ENCODE measurements around the gene ABCB8.
A peak's percentile ranks its signal among the peaks of the same experiment; 100 is the strongest.

The ABCB8 gene

DNA sequence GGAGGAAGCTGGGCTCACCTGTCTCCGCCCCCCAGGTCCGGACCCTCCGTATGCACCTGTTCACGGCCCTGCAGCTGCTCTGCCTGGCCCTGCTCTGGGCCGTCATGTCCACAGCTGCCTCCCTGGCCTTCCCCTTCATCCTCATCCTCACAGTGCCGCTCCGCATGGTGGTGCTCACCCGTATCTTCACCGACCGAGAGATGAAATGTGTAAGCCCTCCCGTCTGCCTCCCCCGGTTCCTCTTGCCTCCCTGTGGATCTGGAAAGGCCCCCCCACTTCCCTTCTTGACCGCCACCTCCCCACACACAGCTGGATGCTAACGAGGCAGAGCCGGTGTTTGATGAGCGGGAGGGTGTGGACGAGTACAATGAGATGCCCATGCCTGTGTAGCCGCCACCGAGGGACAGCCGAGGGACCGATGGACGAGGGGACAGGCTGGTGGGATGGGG, 47.8 kb downstream of the ABCB8 start:
- DNase-seq: no peak

DNA sequence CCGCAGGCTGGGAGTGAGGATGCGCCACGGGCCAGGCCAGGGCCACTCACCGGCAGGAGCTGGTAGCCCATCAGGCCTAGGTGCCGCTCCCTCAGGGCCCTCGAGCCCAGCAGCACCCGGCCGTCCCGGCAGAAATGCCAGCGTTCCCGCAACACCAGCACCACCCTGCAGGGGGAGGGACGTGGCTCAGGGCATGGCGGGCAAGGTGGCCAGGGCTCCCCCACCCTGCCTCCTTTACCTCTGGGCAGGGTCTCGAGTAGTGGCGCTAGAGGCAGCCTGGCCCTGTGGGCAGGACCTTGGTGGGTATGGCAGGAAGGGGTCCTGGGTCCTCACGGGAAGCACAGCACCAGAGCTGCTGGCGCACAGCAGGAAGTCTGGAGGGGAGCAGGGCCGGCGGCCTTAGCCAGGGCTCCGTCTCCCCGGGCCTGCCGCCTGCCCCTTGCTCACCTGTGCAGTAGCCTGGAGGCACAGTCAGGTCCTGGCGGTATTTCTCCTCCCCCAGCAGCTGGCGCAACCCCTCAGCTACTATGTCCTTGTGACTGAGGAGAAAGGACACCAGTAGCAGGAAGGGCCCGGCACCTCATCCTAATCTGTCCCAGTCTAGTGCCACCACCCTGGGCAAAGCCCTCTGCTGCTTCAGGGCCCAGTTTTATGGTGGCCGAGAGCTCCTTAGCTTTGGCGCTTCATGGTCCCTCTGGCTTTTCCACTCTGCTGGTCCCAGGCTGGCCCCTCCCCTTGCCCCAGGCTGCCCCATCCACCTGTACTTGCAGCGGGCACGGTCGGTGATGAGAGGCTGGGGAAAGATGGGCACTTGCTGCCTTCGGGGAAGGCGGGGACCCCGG, 48.8 kb downstream of the ABCB8 start:
- DNase-seq: no peak

DNA sequence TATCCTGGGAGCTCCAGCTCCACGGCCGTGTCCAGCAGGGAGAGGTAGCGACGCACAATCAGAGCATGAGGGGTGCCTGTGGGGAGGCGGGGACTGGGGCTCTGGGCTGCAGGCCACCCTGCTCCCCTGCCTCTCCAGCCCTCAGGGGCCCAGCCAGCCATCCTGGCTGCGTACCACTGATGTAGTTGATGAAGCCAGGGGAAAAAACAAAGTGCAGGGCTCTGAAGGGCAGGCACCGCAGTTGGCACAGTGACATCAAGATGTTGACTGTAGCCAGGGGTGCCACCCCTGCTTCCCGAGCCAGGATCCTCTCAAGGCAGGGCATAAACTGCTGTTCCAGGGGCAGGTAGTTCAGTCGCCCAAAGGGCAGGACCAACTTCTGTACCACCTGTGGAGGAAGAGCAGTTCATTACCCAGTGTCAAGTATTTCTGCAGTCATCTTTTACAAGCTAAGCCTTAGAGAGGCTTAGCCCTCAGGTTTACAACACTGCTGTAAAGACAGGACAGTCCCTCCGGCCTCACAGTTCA, 49.5 kb downstream of the ABCB8 start:
- no peak for DNase-seq

DNA sequence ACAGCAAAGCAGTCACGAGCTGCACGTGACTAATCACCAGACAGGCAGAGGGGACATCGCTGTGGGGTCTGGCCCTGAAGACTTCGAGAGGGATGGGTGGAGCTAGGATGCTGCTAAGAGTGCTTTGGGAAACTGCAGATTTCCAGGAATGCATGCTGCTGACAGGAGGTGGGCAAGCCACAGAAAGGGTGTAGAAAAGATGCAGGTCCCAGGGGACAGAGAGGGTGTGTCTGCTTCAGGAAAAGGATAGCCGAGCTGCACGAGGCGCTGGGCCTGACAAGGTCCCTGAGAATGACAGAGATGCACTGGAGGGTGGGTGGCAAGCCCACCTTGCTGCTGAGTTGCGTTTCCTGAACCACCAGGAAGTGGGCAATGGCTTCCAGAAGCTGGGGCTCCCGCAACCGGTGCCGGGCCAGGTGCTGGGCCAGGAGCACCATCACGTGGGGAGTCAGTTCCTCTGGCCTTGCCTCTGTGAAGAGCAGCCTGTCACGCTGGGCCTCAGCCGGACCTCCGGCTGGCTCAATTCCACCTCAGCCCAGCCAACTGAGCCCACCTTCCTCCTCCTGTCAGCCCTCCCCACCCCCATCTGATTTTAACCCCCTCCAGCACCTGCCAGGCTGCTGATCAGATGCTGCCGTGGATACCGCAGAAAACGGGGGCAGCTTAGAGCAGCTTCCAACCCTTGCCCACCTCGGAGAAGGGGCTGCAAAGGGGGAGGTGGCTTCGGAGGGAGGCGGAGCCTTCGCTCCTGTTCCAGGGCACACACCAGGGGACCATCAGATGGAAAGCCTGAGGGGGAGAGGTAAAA, 50.2 kb downstream of the ABCB8 start:
- DNase-seq: no peak

DNA sequence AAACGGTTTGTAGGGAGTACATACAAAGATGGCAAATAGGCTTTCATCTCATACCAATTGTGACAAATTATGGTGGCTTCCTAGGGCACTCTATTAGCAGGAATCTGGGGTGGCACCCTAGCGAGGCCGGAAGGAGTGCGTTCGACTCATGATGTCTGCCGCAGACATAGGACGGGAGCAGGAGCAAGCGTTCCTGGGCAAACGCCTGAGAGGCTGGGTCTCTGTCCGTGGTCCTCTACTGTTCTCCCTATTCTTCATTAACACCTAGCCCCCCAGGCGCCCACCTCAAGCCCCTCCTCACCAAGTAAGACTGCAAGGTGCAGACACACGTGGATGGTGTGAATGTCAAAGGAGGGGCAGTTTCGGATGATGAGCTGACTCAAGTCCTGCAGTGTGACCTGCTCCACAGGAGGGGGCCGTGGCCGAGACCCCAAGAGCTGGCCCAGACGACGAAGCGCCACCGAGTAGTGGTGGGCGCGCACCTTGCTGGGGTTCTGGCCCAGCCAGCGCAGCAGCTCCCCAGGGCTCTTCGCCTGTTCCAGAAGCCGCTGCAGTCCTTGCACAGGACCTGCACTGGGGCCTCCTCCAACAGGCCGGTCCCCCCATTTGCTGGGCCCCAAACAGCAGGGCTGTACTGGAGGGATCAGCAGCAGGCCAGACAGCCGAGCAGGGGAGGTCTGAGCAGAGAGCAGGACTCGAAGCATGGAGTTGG, 51.1 kb downstream of the ABCB8 start:
- no peak for DNase-seq

DNA sequence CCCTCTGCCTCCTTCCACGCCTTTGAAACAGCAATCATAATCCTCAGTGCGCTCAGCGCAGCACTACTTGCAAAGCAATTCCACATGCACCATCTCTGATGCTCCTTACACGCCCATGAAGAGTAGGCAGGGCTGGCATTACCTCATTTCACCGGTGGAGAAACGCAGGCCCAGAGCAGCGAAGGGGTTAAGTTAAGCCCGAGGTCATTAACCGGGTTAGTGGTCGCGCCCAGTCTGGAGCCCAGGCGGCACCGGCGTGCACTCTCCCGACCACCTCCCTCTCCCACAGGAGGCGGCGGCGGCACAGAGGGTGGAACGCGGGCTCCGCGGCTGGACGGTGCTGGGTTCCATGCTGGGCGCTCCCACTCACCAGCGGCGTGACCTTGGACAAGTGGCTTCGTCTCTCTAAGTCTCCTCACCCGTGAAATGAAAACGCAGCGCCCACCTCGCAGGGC, 51.8 kb downstream of the ABCB8 start:
- no peak for DNase-seq

DNA sequence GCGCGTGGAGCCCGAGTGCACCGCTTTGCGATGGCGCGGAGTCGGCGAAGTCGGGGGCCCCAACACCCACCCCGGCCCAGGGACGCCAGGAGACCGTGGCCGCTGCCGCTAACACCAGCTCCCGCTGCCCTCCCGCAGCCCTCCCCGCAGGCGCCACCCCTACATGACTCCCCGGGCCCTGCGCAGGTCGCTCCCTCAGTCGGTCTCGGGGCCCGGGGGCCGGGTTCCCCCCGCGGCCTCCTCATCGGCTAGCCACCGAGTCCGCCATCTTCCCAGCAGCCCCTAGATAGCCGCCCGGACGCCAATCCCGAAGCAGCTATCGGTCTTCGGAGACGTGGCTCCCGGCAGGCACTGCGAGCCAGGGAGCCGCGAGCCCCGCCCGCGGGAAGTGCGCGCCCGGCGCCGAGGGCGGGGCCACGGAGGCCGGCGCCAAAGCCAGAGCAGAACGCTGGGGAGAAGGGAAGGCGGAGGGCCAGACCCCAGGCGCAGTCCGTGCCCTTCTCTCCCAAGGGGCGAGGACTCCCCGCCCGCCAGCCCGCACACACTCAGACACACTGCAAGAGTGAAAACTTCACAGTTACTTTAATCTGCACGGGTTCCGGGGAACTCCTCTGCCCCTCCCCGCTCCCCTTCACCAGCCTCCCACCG, 52.4 kb downstream of the ABCB8 start, which contains the start of gene FASTK:
FASTK (minus strand) TSS at position 288 of the 648 bp plus-strand sequence; CDS start at position 245, 43 bp downstream.
- peak; percentile 88 for DNase-seq

DNA sequence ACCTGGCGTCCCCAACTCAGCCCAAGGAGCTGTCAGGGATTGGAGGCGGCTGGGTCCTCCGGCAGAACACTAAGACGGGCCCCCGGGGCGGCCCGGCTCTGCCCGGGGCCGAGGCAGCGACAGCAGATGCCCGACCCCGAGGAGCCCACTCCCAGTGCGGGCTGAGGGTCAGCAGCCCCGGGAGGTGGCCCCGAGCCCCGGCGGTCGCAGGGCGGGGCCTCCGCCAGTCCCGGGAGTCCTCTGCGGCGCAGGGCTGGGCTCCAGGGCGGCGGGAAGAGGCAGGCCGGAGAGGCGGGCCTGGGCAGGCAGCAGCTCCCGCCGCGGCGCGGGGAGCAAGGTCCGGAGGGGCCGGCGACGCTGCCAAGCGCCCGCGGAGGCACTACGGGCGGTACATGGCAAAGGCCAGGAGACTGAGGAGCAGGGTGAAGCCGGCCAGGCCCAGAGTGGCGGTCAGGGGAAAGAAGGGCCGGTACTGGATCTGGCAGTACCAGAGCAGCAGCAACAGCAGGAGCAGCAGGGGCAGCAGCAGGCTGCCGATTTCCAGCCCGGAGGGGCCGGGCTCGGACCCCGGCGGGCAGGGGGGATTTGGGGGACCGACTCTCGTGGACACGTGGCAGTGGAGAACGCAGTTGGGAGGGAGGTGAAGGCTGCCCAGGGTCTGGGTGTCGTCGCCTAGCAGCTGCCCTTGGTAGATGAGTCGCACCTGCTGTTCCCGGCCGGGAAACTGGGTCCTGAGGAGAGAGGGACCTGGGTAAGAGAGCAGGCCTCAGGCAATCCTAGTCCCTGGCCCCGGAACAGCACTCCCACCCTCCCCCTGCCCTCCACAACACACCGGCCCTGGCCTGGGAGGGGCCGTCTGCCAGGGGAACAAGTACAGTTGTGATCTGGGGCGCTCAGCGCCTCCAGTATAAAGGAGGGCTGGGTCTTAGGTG, 53.2 kb downstream of the ABCB8 start:
- no peak for DNase-seq

DNA sequence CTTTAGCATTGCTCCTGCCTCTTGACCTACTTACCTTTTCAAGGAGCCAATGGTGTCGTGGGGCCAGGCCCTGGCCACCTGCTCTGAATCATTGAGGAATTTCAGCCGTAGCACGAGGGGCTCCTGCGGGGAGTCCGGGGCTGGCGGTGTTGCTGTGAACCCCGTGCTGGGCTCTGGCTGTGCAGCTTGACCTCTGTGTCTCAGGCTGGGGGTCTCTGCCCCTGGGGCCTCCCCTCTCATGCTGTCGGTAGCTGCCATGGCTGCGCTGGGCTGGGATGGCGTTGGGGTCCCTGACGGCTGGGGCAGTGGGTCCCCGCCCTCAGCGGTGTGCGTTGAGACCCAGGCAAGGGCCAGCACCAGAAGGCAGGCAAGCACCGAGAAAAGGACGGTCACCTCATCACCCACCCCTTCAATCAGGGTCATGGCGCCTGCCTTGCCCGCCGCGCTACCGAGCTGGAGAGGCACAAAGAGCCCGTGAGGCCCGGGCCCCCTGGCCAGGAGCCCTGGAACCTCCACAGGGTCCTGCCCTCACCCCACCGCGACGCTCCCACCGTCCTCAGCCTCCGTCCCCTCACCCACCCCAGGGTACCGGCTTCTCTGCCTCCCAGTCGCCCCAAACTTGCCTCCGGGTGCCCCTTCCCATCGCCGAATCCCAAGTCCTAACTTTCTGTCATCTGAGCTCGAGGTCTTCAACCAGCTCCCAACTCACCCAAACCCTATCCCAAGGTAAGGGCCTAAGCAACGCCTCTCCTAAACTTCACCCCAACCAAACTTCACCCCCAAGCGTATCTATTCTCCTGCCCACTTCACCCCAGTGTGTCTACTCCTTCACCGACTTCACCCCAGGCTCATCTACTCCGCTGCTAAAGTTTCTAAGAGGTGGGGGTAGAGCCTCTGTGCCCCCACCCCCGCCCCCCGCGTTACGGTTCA, 54.2 kb downstream of the ABCB8 start:
- DNase-seq: no peak

DNA sequence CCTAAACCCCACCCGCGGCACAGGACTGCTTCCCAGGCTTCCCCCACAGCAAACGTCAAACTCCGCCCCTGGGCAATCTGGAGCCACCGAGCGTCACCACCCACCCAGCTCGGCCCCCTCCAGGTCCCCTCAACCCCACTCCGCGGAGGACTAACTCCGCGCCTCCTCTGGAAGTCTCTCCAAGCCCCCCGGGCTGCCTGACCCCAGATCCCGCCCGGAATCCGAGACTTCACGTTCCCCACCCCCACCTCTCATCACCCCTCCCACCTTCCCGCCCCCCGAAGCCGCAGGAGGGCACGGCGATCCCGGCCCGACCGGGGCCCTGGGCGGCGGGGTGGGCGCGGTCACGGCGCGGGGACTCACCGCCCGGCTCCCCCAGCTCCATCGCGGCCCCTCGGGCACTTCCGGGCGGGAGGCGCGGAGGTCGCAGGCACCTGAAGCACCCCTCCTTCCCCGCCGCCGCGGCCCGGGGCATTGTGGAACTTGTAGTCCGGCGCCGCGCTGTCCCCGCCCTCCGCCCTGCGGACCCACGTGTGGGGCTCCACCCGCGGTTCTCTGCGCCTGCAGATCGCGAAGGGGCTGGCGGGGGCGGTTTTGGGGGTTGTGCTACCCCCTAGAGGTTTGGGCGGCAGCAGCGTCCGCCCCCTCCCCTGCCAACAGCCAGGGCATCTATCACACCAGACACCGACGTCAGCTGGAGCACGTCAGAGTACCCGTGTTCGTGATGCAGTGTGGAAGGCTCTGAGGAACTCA, 55.0 kb downstream of the ABCB8 start, which contains the start of gene TMUB1:
TMUB1 (minus strand) TSS at position 423 of the 753 bp plus-strand sequence. CDS start 930 bp downstream, outside the sequence.
- peak; percentile 84 for DNase-seq

DNA sequence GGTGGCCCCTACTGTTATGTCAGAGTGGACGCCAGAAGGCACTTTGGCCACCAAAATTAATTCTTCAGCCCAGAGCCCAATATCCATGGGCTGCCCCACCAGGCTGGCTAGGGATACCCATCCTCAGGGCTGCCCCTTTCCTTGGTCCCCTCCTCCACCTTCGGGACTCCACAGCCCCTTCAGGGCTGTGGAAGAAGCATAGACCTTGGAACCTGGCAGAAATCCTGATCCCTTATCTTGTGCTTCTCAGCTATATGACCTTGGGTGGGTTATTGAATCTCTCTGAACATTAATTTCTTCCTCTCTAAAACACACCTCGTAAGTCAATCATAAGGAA, 55.5 kb downstream of the ABCB8 start:
- DNase-seq: no peak

DNA sequence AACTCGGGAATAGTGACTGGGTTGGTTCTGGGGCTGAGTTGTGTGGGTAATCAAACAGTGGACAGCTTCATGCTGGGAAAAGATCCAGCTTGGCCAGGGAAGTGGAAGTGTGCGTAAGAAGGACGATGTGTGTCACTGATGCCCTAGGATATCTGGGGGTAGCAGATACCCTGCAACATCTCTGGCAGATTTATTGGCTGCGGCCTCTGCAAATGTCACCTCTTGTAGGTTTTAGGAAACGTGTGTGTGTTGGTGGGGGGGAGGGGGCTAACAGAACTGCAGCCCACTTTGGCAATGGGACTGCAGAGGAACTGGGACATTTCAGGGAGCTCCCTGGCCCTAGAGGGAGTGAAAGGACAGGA, 57.1 kb downstream of the ABCB8 start:
- no peak for DNase-seq

DNA sequence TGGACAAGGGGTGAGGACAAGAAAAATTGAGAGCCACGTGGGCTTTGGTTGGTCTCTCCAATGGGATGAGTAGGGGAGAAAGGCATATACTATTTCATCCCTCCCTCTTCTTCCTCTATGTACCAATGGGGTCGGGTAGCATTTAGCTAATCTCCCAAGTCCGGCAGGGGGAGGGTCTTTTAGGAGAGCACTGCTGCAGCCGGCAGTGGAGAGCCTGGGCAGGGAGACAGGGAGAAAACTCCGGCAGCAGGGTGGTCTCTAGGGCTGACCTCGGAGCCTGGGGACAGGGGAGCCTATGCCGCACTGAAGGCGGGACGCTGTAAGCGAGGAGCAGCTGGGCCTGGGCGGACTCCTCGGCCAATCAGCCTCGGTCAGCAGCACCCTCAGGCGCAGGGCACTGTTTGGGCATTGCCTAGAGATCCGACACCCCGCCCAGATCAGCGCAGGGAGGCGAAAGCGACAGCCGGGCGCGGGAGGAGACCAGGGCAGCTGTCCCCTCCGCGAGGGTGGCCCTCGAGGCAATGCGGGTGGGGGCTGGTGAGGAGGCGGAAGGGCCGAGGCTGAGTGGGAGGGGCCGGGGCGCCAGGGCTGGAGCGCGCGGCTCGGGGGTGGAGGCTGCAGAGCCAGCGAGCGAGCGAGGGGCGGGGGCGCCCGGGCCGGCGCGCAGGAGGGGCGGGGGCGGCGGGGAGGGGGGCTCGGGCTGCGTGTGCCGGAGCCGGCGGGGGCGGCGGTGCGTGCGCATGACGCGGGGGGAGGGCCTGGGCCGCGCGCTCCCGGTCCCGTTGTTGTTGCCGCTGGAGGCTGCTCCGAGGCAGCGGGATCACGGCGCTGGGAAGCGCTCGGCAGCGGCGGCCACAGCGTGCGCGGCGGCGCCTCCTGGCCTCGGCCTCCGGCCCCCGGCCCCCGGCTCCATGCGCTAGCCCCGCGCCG, 57.7 kb downstream of the ABCB8 start, which contains the start of gene AGAP3:
AGAP3 (plus strand) TSS at position 785 of the 930 bp plus-strand sequence. CDS start 267 bp downstream, outside the sequence.
- DNase-seq: peak; percentile 67

DNA sequence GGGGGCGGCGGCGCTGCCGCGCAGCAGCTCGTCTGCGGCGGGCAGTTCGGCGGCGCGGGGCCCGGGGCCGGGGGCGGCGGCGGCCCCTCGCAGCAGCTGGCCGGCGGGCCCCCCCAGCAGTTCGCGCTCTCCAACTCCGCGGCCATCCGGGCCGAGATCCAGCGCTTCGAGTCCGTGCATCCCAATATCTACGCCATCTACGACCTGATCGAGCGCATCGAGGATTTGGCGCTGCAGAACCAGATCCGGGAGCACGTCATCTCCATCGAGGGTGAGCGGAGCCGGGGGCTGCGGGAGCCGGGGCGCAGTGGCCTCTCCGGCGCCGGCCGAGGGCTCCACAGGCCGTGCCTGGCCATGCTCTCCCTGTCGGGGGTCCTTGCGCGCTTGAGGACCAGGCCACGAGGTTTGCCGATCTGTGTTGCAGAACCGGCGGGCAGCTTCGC, 58.6 kb downstream of the ABCB8 start:
- DNase-seq: peak; percentile 34

DNA sequence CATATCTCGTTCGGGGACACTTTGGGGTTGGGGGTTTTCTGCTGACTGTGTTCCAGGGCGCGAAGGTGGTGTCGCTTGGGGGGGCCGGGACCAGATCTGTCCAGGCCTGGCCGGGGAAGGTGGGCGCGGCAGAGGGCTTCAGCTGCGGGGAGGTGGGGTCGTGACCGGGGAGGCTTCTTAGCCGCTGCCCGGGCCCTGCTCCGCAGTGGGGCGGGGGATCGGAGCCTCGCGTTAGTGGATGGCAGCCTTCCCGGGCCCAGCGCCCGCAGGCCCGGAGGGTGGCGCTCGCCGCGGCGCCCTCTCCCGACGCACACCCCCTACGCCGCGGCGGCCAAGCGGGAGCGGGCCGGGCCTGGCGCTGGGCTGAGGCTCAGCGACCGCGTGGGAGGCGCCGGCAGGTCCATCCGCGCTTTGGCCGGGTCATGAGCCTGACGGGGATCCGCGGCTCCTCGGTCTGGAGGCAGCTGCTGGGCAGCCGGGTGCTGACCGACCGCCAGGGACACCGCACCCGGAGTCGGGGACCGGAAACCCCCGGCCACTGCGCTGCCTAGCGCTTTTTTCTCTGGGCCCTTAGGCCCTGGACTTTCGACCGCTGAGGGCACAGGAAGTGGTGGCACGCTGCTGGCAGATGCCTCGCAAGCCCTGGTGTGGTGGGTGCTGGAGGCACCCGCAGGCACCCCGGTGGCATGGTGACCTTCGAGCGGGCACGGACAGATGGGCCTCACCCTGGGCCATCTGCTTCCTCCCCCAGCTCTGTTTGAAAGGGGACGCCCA, 59.2 kb downstream of the ABCB8 start:
- DNase-seq: peak; percentile 49

DNA sequence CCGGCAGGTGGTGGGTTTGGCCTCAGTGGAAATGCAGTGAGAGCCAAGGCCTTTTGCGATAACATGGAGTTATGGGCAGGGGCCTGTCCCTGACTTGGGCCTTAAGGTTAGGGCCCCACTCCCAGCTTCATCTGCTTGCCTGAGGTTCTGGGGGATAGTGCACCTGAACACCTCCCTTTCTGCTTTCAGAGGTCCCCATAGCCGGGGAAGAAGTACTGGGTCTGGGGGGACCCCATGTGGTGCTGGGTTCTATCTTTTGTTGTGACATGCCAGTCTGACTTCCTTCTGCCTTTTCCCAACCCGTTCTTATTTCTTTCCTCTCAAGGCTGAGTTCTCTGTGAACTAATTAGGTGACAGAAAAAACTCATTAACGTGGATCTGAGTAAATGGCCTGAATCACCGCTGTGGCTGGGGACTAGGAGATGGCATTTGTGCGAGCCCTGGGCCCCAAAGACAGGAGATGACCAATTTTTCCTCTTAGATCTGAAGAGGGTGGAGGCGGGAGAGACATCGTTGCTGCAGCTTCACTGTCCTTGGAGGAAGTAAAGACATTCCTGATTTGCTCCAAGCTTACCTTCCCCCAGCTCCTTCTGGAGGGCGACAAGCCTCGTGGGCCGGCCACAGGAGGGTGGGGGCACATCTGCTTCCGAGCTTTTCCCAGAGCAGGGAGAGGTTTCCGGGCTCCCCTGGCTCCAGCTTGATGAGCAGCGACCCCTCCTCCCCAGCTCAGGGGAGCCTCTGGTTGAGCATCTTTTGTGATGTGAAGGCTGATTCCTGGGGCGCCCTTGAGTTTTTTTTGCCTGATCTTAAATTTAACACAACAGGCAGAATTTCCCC, 60.0 kb downstream of the ABCB8 start:
- no peak for DNase-seq

Data from stimulated activated CD4-positive, alpha-beta T cell treated with anti-CD3 and anti-CD28 coated beads, Interleukin-4, amount 100 ng/mL, for 1 hour (primary cell).